Esophagus muscularis mucosa (tissue), 4 donors: Measurements from ENCODE around the gene FHIP1B. TPM values are rescaled to one million over a fixed set of nuclear protein-coding genes. Genes with fewer than 3 reads are reported as not detected.

Source experiments
- DNase-seq: peaks from one replicate; pipeline ENCODE4 v3.0.0-alpha.2; 2017; ENCODE audit errors: extremely low spot score
- H3K27ac ChIP-seq, 4 donors: fragments of 200-600 bp; sonication (generic); replicated peaks in 1 of 4; 1 replicate in 3 of 4; 2 replicates in 1 of 4; pipeline ENCODE4 v1.5.1; 2016 to 2019; ENCODE audit warnings: mild to moderate bottlenecking in 1 of 4
- H3K27me3 ChIP-seq, 4 donors: fragments of 200-600 bp; sonication (generic); one replicate each; pipeline versions ENCODE4 v1.5.1 to v1.6.0; 2016 to 2019
- H3K36me3 ChIP-seq, 4 donors: fragments of 200-600 bp; sonication (generic); one replicate each; pipeline ENCODE4 v1.5.1; 2016 to 2019
- H3K4me1 ChIP-seq, 4 donors: fragments of 200-600 bp; sonication (generic); one replicate each; pipeline ENCODE4 v1.5.1; 2016 to 2019
- H3K4me3 ChIP-seq, 4 donors: fragments of 200-600 bp; sonication (generic); 1 replicate in 2 of 4; 2 replicates in 2 of 4; pipeline ENCODE4 v1.5.1; 2016 to 2019; ENCODE audit warnings: mild to moderate bottlenecking in 4 of 4, moderate library complexity in 1 of 4
- H3K9me3 ChIP-seq, 4 donors: fragments of 200-600 bp; sonication (generic); 1 replicate in 3 of 4; 2 replicates in 1 of 4; pipeline ENCODE4 v1.5.1; 2016 to 2019
- EP300 ChIP-seq: sonication (generic); formaldehyde crosslinking; IDR thresholded peaks from one replicate; pipeline ENCODE4 v1.6.1; 2017; ENCODE audit warnings: antibody characterized with exemption
- POLR2A ChIP-seq: fragments of 450-650 bp; IDR thresholded peaks from one replicate; pipeline ENCODE4 v1.6.1; 2017; ENCODE audit warnings: antibody characterized with exemption, moderate library complexity, mild to moderate bottlenecking, low read depth
- POLR2AphosphoS5 ChIP-seq, 2 donors: sonication (generic); formaldehyde crosslinking; IDR thresholded peaks; one replicate each; pipeline ENCODE4 v1.6.1; 2017; ENCODE audit warnings: antibody characterized with exemption in 2 of 2
- WGBS: methylation state at CpG from one replicate; pipeline ENCODE4 v1.1.5; 2018; 5-methylcytosine and 5-hydroxymethylcytosine counted together
- intact Hi-C: fragments of 100-400 bp; cut with DNase I; formaldehyde crosslinking; loops from one replicate; pipeline ENCODE4 v1.15.1; 2023
- total RNA-seq, 4 donors: library from RNA; depleted of rRNA; stranded (reverse); fragments of >200 nt; gene quantifications; one replicate each; pipeline versions ENCODE4 v1.1.0 to v1.2.1, GENCODE V29; 2016
- TF ChIP-seq, protein P1 (sequence below), 3 experiments: fragments of 200-600 bp in 2 of 3; fragments of 450-650 bp in 1 of 3; sonication (generic) in 2 of 3; IDR thresholded peaks; one replicate each; pipeline ENCODE4 v1.5.1; 2017 to 2019; ENCODE audit warnings: antibody characterized with exemption in 3 of 3, mild to moderate bottlenecking in 2 of 3, moderate library complexity in 1 of 3

FHIP1B gene
- total RNA-seq, 4 donors from 2014 or later = 22.6 to 39.3 (median 30.1) TPM

DNA sequence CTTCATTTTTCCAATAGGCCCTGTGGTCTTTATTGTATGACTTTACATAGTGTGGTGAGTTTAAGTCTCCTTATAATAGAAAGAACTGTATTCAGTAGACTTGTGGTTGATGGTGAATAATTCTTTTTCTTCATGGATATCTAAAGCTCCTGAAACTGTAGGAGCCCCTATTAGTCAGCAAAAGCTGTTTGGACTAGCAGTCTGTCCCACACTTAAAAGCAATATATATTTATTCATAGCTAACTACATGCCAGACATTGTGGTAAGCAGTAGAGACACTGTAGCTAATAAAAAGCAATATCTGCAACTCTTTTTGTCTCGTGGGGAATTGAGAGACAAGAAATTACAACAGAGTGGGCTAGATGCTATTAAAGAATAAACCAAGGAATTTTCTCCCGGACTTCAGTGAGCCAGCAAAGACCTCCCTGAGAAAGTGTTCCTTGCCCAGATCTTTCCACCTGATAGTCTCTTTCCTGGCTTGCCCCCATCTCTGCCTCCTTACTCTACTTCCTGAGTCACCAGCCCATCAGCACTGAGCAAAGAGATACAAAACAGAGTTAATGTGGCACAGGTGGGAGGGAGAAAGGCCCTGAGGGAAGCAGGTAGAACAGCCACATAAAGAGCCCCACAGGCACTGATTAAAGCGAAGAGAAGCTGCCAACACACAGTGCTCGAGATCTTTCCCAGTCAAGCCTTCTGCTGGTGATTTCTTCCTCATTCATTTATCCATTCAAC lies 36.8 kb downstream of the FHIP1B start:
- H3K27ac ChIP-seq = no peak overlapping the region
- 70% methylated on average over 4 of the region's 4 CpGs for WGBS
- no peaks in the 10 kb centered on the region for H3K9me3 ChIP-seq
- intact Hi-C loops = no loop called here
- H3K36me3 ChIP-seq = no peaks in the 10 kb centered on the region
- no peaks in the 10 kb centered on the region for H3K4me1 ChIP-seq
- peak; percentile 53 for DNase-seq
- TF ChIP-seq, protein P1, sequence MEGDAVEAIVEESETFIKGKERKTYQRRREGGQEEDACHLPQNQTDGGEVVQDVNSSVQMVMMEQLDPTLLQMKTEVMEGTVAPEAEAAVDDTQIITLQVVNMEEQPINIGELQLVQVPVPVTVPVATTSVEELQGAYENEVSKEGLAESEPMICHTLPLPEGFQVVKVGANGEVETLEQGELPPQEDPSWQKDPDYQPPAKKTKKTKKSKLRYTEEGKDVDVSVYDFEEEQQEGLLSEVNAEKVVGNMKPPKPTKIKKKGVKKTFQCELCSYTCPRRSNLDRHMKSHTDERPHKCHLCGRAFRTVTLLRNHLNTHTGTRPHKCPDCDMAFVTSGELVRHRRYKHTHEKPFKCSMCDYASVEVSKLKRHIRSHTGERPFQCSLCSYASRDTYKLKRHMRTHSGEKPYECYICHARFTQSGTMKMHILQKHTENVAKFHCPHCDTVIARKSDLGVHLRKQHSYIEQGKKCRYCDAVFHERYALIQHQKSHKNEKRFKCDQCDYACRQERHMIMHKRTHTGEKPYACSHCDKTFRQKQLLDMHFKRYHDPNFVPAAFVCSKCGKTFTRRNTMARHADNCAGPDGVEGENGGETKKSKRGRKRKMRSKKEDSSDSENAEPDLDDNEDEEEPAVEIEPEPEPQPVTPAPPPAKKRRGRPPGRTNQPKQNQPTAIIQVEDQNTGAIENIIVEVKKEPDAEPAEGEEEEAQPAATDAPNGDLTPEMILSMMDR (IDR thresholded peaks at IDR 0.05) = no peak
- no peak for TF ChIP-seq POLR2A
- TF ChIP-seq EP300 = no peak
- TF ChIP-seq POLR2AphosphoS5 (IDR thresholded peaks at IDR 0.05) = no peak
- H3K27me3 ChIP-seq = no peaks in the 10 kb centered on the region
- H3K4me3 ChIP-seq = no peak overlapping the region

DNA sequence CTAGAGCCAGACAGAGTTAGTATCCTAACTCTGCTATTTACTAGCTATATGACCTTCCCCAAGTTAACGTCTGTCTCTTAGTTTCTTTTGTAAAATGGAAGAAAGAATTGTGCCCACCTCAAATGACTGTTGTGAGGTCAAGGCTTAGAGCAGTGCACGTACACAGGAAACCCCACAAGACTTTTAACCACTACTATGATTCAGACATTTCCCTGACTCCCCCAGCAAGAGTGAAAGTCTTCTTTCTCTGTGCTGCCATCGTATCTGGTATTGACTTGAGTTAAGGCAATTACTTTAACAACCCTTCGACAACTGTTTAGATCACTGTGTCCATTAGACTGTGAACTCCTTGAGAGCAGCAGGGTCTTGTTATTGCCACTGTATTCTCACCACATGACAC lies 38.0 kb downstream of the FHIP1B start:
- Histone ChIP-seq H3K27ac (no peak overlapping the region), H3K36me3 (no peaks in the 10 kb centered on the region), H3K4me3 (no peak overlapping the region), H3K27me3 (no peaks in the 10 kb centered on the region), H3K4me1 (no peaks in the 10 kb centered on the region), H3K9me3 (no peaks in the 10 kb centered on the region)
- TF ChIP-seq, protein P1 (IDR thresholded peaks at IDR 0.05) = no peak
- no peak for DNase-seq
- intact Hi-C loops = no loop called here
- 51% methylated on average over 4 of the region's 4 CpGs for whole genome bisulfite sequencing

DNA sequence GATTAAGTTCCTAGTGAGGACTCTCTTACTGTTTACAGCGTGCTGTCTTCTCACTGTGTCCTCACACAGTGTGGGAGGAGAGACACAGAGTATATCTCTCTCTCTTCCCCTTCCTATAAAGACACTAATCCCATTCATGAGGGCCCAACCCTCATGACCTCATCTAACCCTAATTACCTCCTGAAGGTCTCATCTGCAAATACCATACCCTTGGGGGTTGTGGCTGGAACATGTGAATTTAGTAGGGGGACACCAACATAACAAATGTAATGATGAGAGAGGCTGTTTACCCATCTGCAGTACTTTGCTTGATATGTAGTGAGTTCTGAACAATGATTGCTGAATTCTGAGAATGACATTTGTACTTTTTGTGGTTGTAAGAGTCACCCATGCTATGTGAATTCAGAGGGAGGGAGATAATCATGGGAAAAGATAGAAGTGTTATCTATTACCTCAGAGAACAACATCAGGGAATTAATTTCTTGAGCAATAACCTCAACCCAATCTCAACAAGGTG lies 40.3 kb downstream of the FHIP1B start:
- Histone ChIP-seq H3K36me3 (no peaks in the 10 kb centered on the region), H3K4me1 (no peaks in the 10 kb centered on the region), H3K27me3 (no peaks in the 10 kb centered on the region), H3K27ac (no peak overlapping the region), H3K4me3 (no peak overlapping the region), H3K9me3 (no peaks in the 10 kb centered on the region)
- intact Hi-C loops = no loop called here
- peak; percentile 70 for DNase-seq
- TF ChIP-seq, protein P1 (IDR thresholded peaks at IDR 0.05) = no peak
- TF ChIP-seq EP300 (no peak), POLR2AphosphoS5 (IDR thresholded peaks at IDR 0.05) (no peak), POLR2A (no peak)
- WGBS = 62% methylated on average over 1 of the region's 1 CpG

DNA sequence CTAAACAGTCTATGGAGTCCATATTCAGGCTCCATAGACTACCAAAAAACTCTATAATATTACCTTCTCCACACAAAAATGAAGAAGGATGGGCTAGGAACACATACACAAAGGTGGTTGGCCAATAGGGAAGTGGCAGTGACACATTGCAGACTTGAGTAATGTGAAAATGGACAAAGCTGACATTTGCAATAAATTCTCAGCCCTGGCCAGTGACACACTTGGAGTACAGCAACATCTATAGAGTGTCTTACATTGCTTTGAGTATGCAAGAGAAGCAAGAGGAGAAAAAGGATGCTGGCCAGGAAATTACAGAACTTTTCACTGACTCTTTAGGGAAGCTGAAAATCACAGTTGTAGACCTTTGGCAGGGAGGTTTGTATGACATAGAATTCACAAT lies 42.7 kb downstream of the FHIP1B start:
- H3K9me3 ChIP-seq = no peaks in the 10 kb centered on the region

DNA sequence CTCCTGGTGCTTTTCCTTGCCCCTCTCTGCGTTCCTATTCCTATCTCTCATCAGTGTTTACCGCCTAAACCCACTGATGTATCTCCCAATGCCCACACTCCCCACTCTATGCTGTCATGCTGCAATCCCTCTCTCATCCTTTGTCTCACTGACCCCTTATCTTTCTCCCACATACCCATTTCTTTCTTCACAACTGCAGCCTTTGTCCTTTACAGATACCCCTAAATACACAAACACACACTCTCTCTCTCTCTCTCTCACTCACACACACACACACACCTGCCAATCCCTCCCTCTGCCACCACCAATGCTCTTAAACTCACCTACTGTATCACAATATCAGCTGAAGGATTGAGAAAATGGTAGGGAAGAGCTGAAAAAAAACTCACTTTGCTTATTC lies 59.0 kb downstream of the FHIP1B start:
- no peak for TF ChIP-seq POLR2AphosphoS5 (IDR thresholded peaks at IDR 0.05)
- TF ChIP-seq, protein P1 (IDR thresholded peaks at IDR 0.05) = no peak
- TF ChIP-seq POLR2A = no peak
- no peak for TF ChIP-seq EP300
- H3K27me3 ChIP-seq = peaks cover 0 to 3% (median 0%) of the 10 kb centered on the region in 4 donors
- H3K4me1 ChIP-seq = no peaks in the 10 kb centered on the region
- no peaks in the 10 kb centered on the region for H3K9me3 ChIP-seq
- DNase-seq = no peak
- no peak overlapping the region for H3K27ac ChIP-seq
- intact Hi-C loops = no loop called here
- WGBS = 50% methylated on average over 2 of the region's 2 CpGs
- H3K36me3 ChIP-seq = no peaks in the 10 kb centered on the region
- H3K4me3 ChIP-seq = no peak overlapping the region

More for the DNA sequence above, 42.7 kb downstream of the FHIP1B start:
- H3K36me3 ChIP-seq = no peaks in the 10 kb centered on the region
- TF ChIP-seq POLR2AphosphoS5 (IDR thresholded peaks at IDR 0.05) = no peak
- no peak overlapping the region for H3K4me3 ChIP-seq
- no peaks in the 10 kb centered on the region for H3K4me1 ChIP-seq
- peak; percentile 31 for DNase-seq
- intact Hi-C loops = no loop called here
- H3K27ac ChIP-seq = no peak overlapping the region
- H3K27me3 ChIP-seq = no peaks in the 10 kb centered on the region
